ENCODE measurements around the gene PRAC2. TPM values are rescaled to one million over a fixed set of nuclear protein-coding genes. Genes with fewer than 3 reads are reported as not detected.

The PRAC2 gene
- total RNA-seq, 1 donor from 2014 or later, result not detected

DNA sequence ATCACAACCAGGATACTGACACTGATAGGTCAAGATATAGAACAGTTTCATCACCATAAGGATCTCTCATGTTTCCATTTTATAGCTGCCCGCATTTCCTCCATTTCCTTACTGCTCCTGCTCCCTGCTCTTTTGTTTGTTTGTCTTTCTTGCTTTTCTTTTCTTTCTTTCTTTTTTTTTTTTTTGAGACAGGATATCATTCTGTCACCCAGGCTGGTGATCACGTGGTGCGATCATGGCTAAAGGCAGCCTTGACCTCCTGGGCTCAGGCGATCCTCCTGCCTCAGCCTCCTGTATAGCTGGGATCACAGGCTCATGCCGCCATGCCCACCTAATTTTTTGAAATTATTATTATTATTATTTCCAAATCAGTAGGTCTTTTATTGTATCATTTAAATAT lies 32.3 kb upstream of the PRAC2 start:
- no peaks in the 10 kb centered on the region for H3K4me1 ChIP-seq
- H3K36me3 ChIP-seq, result no peaks in the 10 kb centered on the region
- peaks cover 8% of the 10 kb centered on the region for H3K9me3 ChIP-seq (replicated peaks)
- no peak for DNase-seq
- H3K4me3 ChIP-seq, result no peak overlapping the region
- H3K27ac ChIP-seq (replicated peaks), result no peak overlapping the region
- TF ChIP-seq, protein P1, sequence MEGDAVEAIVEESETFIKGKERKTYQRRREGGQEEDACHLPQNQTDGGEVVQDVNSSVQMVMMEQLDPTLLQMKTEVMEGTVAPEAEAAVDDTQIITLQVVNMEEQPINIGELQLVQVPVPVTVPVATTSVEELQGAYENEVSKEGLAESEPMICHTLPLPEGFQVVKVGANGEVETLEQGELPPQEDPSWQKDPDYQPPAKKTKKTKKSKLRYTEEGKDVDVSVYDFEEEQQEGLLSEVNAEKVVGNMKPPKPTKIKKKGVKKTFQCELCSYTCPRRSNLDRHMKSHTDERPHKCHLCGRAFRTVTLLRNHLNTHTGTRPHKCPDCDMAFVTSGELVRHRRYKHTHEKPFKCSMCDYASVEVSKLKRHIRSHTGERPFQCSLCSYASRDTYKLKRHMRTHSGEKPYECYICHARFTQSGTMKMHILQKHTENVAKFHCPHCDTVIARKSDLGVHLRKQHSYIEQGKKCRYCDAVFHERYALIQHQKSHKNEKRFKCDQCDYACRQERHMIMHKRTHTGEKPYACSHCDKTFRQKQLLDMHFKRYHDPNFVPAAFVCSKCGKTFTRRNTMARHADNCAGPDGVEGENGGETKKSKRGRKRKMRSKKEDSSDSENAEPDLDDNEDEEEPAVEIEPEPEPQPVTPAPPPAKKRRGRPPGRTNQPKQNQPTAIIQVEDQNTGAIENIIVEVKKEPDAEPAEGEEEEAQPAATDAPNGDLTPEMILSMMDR (IDR thresholded peaks at IDR 0.05; ENCODE audit: borderline replicate concordance), result no peak
- H3K27me3 ChIP-seq (ENCODE audit: low read depth), result peaks cover 81% of the 10 kb centered on the region
- intact Hi-C loops (cut with micrococcal nuclease), result no loop called here

DNA sequence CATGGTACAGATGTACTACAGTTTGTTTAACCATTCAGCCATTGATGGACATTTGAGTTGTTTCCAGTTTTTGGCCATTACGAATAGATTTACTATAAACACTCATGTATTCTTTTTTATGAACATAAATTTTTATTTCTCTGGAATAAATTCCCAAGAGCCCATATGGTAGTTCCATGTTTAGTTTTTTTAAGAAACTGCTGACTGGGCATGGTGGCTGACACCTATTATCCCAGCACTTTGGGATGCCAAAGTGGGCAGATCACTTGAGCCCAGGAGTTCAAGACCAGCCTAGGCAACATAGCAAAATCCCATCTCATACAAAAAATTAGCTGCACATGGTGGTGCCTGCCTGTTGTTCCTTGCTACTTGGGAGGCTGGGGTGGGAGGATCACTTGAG lies 30.9 kb upstream of the PRAC2 start:
- DNase-seq, result no peak
- Histone ChIP-seq H3K4me1 (no peaks in the 10 kb centered on the region), H3K27me3 (ENCODE audit: low read depth) (peaks cover 86% of the 10 kb centered on the region), H3K36me3 (no peaks in the 10 kb centered on the region), H3K27ac (replicated peaks) (no peak overlapping the region), H3K4me3 (no peak overlapping the region), H3K9me3 (replicated peaks) (peaks cover 8% of the 10 kb centered on the region)
- intact Hi-C loops (cut with micrococcal nuclease), result no loop called here
- TF ChIP-seq, protein P1 (IDR thresholded peaks at IDR 0.05; ENCODE audit: borderline replicate concordance), result no peak

DNA sequence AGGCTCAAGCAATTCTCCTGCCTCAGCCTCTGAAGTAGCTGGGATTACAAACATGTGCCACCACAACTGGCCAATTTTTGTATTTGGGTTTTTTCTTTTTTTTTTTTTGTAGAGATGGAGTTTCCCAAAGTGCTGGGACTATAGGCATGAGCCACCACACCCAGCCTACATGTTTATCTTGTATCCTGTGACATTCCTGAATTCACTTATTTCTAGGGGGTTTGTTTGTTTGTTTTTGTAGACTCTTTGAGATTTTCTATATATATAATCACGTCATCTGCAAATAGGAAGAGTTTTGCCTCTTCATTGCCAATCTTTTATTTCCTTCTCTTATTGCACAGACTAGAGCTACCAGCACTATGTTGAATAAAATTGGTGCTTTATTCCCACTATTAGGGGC lies 29.8 kb upstream of the PRAC2 start:
- H3K4me1 ChIP-seq, result no peaks in the 10 kb centered on the region
- H3K4me3 ChIP-seq, result no peak overlapping the region
- H3K27ac ChIP-seq (replicated peaks), result no peak overlapping the region
- no peak for DNase-seq
- TF ChIP-seq, protein P1 (IDR thresholded peaks at IDR 0.05; ENCODE audit: borderline replicate concordance), result no peak
- no peaks in the 10 kb centered on the region for H3K36me3 ChIP-seq
- intact Hi-C loops (cut with micrococcal nuclease), result no loop called here
- peaks cover 8% of the 10 kb centered on the region for H3K9me3 ChIP-seq (replicated peaks)
- peaks cover 86% of the 10 kb centered on the region for H3K27me3 ChIP-seq (ENCODE audit: low read depth)

DNA sequence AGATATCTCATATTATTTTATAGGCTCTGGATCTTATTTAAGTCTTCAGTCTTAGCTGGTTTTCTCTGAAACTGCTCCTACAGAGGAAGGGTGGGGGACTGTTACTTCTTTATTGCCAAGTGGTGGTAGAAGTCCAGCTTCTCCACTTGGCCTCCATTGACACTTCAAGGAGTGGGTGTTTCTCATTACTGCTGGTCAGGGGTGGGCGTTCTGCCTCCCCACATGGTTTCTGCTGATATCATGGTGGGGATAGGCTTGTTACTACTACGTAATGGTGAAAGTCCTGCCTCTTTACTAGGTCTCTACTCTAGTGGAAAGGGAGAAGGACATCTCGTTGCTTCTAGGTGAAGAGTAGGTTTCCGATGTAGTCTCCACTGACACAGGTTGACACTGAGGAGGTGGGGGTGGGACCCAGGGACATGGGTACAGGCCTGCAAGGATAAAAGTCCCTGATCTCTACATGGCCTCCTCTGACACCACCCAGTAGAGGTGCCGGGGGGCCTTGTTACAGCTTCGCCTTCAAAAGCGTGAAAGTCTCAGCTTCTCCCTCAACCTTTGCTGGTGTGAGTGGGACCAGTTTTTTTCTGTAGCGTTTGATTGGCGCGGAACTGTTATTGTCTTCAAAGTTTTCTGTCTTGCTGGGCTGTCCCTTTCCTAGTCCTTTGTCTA lies 21.0 kb upstream of the PRAC2 start:
- no peak for DNase-seq
- Histone ChIP-seq H3K27me3 (ENCODE audit: low read depth) (peaks cover 99% of the 10 kb centered on the region), H3K4me3 (no peak overlapping the region), H3K27ac (replicated peaks) (no peak overlapping the region), H3K4me1 (no peaks in the 10 kb centered on the region), H3K9me3 (replicated peaks) (no peaks in the 10 kb centered on the region), H3K36me3 (no peaks in the 10 kb centered on the region)
- intact Hi-C loops (cut with micrococcal nuclease), result no loop called here
- TF ChIP-seq, protein P1 (IDR thresholded peaks at IDR 0.05; ENCODE audit: borderline replicate concordance), result no peak

DNA sequence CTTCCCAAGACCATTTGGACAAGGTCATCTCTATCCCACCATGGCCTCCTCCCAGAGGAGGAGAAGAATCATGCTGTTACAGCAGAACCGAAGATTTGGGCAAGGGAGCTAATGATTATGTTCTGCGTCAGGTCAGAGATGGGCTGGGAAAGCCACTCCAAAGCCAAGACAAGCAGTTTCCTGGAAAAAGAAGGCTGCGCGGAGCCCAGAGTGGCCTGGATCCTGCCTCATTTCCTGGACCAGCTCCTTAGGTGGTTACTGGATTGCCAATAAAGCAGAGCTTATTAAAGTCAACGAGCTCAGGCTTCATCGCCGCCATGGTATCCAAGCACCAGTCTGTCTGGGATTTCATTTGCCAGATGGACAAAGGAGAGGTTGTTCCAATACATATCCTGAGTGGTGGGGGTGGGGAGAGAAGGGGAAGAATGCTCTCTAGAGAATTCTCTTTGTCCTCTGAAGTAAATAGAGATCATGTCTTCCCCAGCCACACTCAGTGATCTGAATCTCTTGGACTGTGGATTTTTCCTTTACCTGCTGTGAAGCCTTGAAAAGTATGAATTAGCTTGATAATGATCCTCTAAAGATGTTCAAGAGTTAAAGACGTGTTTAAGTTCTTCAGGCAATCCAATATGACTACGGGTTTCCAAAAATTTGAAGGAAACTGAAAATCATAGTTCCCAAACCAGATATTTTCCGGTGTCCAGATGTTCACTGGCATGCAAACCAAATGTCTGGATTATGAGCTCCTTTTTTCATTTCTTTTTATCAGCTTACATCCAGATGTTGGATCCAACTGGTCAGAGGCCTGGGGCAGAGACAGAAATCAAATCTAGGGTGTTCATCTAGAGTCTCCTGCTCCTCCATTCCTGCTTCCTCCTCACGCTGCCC lies 18.4 kb upstream of the PRAC2 start:
- Histone ChIP-seq H3K4me3 (no peak overlapping the region), H3K27me3 (ENCODE audit: low read depth) (peaks cover 99% of the 10 kb centered on the region), H3K4me1 (no peaks in the 10 kb centered on the region), H3K27ac (replicated peaks) (no peak overlapping the region), H3K36me3 (no peaks in the 10 kb centered on the region), H3K9me3 (replicated peaks) (no peaks in the 10 kb centered on the region)
- intact Hi-C loops (cut with micrococcal nuclease), result no loop called here
- no peak for DNase-seq
- TF ChIP-seq, protein P1 (IDR thresholded peaks at IDR 0.05; ENCODE audit: borderline replicate concordance), result no peak

Measured in left ventricle myocardium inferior (tissue), 1 donor.